HCT116 (cell line): ENCODE results near the gene TAMALIN. TPM values are rescaled to one million over a fixed set of nuclear protein-coding genes. Genes with fewer than 3 reads are reported as not detected.

Experiments
- ATAC-seq: fragments of 200-7000 bp; cut with Tn5 transposase; 2 replicates; pipeline ENCODE4 v1.9.1; 2020; ENCODE audit warnings: mild to moderate bottlenecking, moderate library complexity
- BruUV-seq: library from RNA; stranded (reverse); fragments of 400-500 nt; replicated peaks from 2 replicates; lab custom pipeline; 2021; lab: Mats Ljungman, UMichigan
- CTCF ChIA-PET: fragments of 300-600 bp; sonication (Branson Sonifier 250); formaldehyde crosslinking; loops from one replicate; lab custom pipeline; 2021; ENCODE audit warnings: antibody characterized with exemption; lab: Charles Lee
- POLR2A ChIA-PET: fragments of 300-600, 350-600 bp; sonication (Branson Sonifier 250); formaldehyde crosslinking; loops from one replicate; lab custom pipeline; 2021; ENCODE audit warnings: antibody characterized with exemption; lab: Charles Lee
- RAD21 ChIA-PET, 2 experiments: fragments of 300-600 bp; sonication (Branson Sonifier 250); formaldehyde crosslinking; loops; one replicate each; lab custom pipeline; 2023; ENCODE audit warnings: low total read pairs in 2 of 2; ENCODE audit not compliant: uncharacterized antibody in 2 of 2, unreplicated experiment in 2 of 2, low non-redundant PET in 1 of 2; lab: Charles Lee
- DNase-seq: peaks from one replicate; pipeline ENCODE4 v3.0.0-alpha.2; 2010; ENCODE audit warnings: low read depth, low spot score
- H2AFZ ChIP-seq: fragments of 200-600 bp; shearing (Covaris generic), sonication (generic); 2 replicates; pipeline ENCODE4 v1.6.1; 2017; ENCODE audit warnings: low read depth, mixed run types, mixed read lengths, antibody characterized with exemption, low read length; ENCODE audit not compliant: poor library complexity, severe bottlenecking
- H3K27ac ChIP-seq: 2 replicates; pipeline ENCODE4 v1.5.1; 2012; ENCODE audit warnings: low read depth, low read length
- H3K27me3 ChIP-seq: fragments of 200-600 bp; sonication (generic); 2 replicates; pipeline ENCODE4 v1.6.1; 2016; ENCODE audit warnings: mixed run types, low read length, mixed read lengths; ENCODE audit not compliant: insufficient read depth
- H3K36me3 ChIP-seq, 2 experiments: fragments of 200-500 bp in 1 of 2; fragments of 200-600 bp in 1 of 2; sonication (Bioruptor generic) in 1 of 2; sonication (generic) in 1 of 2; 2 replicates each; pipeline versions ENCODE4 v1.5.1 to v1.6.1; 2014 to 2016; ENCODE audit warnings: low read length in 2 of 2, inconsistent platforms in 1 of 2, mixed read lengths in 1 of 2, mixed run types in 1 of 2; ENCODE audit not compliant: insufficient read depth in 2 of 2, control insufficient read depth in 1 of 2
- H3K4me1 ChIP-seq, 2 experiments: fragments of 200-600 bp in 1 of 2; sonication (generic) in 1 of 2; 2 replicates each; pipeline versions ENCODE4 v1.5.1 to v1.6.1; 2012 to 2017; ENCODE audit warnings: low read length in 2 of 2, inconsistent platforms in 1 of 2, mild to moderate bottlenecking in 1 of 2, mixed read lengths in 1 of 2, mixed run types in 1 of 2, moderate library complexity in 1 of 2; ENCODE audit not compliant: insufficient read depth in 2 of 2, control insufficient read depth in 1 of 2
- H3K4me2 ChIP-seq: fragments of 200-600 bp; sonication (generic); 2 replicates; pipeline ENCODE4 v1.6.1; 2017; ENCODE audit warnings: mixed run types, low read length, mixed read lengths
- H3K4me3 ChIP-seq, 2 experiments: fragments of 200-600 bp in 1 of 2; sonication (generic) in 1 of 2; replicated peaks in 1 of 2; 2 replicates each; pipeline ENCODE4 v1.5.1; 2011 to 2016; ENCODE audit warnings: low read length in 2 of 2, control low read depth in 1 of 2, low read depth in 1 of 2, mild to moderate bottlenecking in 1 of 2, mixed read lengths in 1 of 2, mixed run types in 1 of 2
- H3K79me2 ChIP-seq: fragments of 200-600 bp; sonication (generic); 2 replicates; pipeline ENCODE4 v1.6.1; 2017; ENCODE audit warnings: mild to moderate bottlenecking, mixed run types, low read length, moderate library complexity, mixed read lengths; ENCODE audit not compliant: insufficient read depth
- H3K9ac ChIP-seq: fragments of 200-600 bp; sonication (generic); 2 replicates; pipeline ENCODE4 v1.6.1; 2016; ENCODE audit warnings: low read length, mixed read lengths
- H3K9me2 ChIP-seq: fragments of 200-600 bp; sonication (generic), shearing (Covaris generic); 2 replicates; pipeline ENCODE4 v1.6.1; 2017; ENCODE audit warnings: mixed run types, mild to moderate bottlenecking, moderate library complexity; ENCODE audit not compliant: insufficient read depth
- H3K9me3 ChIP-seq, 2 experiments: fragments of 200-500 bp in 1 of 2; fragments of 200-600 bp in 1 of 2; sonication (Bioruptor generic) in 1 of 2; sonication (generic) in 1 of 2; 2 replicates each; pipeline ENCODE4 v1.6.1; 2014 to 2017; ENCODE audit warnings: low read length in 2 of 2, mixed read lengths in 2 of 2, inconsistent platforms in 1 of 2, low read depth in 1 of 2, mild to moderate bottlenecking in 1 of 2, mixed run types in 1 of 2, moderate library complexity in 1 of 2; ENCODE audit not compliant: control insufficient read depth in 1 of 2, insufficient read depth in 1 of 2
- H4K20me1 ChIP-seq: fragments of 200-600 bp; sonication (generic), shearing (Covaris generic); 2 replicates; pipeline ENCODE4 v1.6.1; 2017; ENCODE audit warnings: mixed run types, mild to moderate bottlenecking, moderate library complexity; ENCODE audit not compliant: insufficient read depth
- CEBPB ChIP-seq: IDR thresholded peaks from 2 replicates; pipeline ENCODE4 v1.6.1; 2012; ENCODE audit warnings: low read depth
- EGR1 ChIP-seq: IDR thresholded peaks from 2 replicates; pipeline ENCODE4 v1.6.1; 2012; ENCODE audit warnings: low read depth
- EZH2 ChIP-seq: fragments of 200-600 bp; sonication (generic); IDR thresholded peaks from 2 replicates; pipeline ENCODE4 v1.6.1; 2017; ENCODE audit warnings: antibody characterized with exemption, mixed run types
- EZH2phosphoT487 ChIP-seq: fragments of 200-600 bp; IDR thresholded peaks from 2 replicates; pipeline ENCODE4 v1.6.1; 2018; ENCODE audit warnings: antibody characterized with exemption, borderline replicate concordance
- FOSL1 ChIP-seq: IDR thresholded peaks from 2 replicates; pipeline ENCODE4 v1.6.1; 2012; ENCODE audit warnings: low read depth
- POLR2A ChIP-seq: IDR thresholded peaks from 2 replicates; pipeline ENCODE4 v1.7.0; 2011; ENCODE audit warnings: borderline replicate concordance; ENCODE audit not compliant: insufficient read depth, insufficient read length; ENCODE audit errors: extremely low read depth
- POLR2AphosphoS5 ChIP-seq: IDR thresholded peaks from 2 replicates; pipeline ENCODE4 v1.6.1; 2011; ENCODE audit warnings: mild to moderate bottlenecking, low read depth, low read length, moderate library complexity
- RAD21 ChIP-seq: IDR thresholded peaks from 2 replicates; pipeline ENCODE4 v1.6.1; 2012; ENCODE audit warnings: low read depth, mild to moderate bottlenecking
- SIN3A ChIP-seq: IDR thresholded peaks from 2 replicates; pipeline ENCODE4 v1.6.1; 2012; ENCODE audit warnings: low read depth
- SP1 ChIP-seq: IDR thresholded peaks from 2 replicates; pipeline ENCODE4 v1.6.1; 2012; ENCODE audit warnings: low read depth
- SRF ChIP-seq: IDR thresholded peaks from 2 replicates; pipeline ENCODE4 v1.6.1; 2012; ENCODE audit warnings: low read depth
- TCF7L2 ChIP-seq: IDR thresholded peaks from 2 replicates; pipeline ENCODE4 v1.7.0; 2011; ENCODE audit warnings: borderline replicate concordance, inconsistent platforms; ENCODE audit not compliant: insufficient read depth, insufficient read length; ENCODE audit errors: extremely low read depth
- intact Hi-C: fragments of 100-400 bp; cut with micrococcal nuclease; formaldehyde crosslinking; loops from 2 replicates; pipeline ENCODE4 v1.10.0; 2022
- total RNA-seq: library from RNA; stranded (reverse); gene quantifications from one replicate; pipeline ENCODE4 v1.2.1, GENCODE V29; 2021; ENCODE audit not compliant: unreplicated experiment
- TF ChIP-seq, protein P1 (sequence below): IDR thresholded peaks from 2 replicates; pipeline ENCODE4 v1.6.1; 2011; ENCODE audit warnings: mild to moderate bottlenecking, low read length, moderate library complexity; ENCODE audit not compliant: insufficient replicate concordance; ENCODE audit errors: extremely low read depth
- TF ChIP-seq, protein P2 (sequence below), 3 experiments: fragments of 200-600 bp in 1 of 3; sonication (generic) in 1 of 3; IDR thresholded peaks in 2 of 3; conservative IDR thresholded peaks in 1 of 3; 2 replicates each; pipeline ENCODE4 v1.5.1; 2012 to 2017; ENCODE audit warnings: low read depth in 2 of 3, low read length in 2 of 3, antibody characterized with exemption in 1 of 3, borderline replicate concordance in 1 of 3, control low read depth in 1 of 3, mild to moderate bottlenecking in 1 of 3, mixed read lengths in 1 of 3, mixed run types in 1 of 3, moderate library complexity in 1 of 3; ENCODE audit not compliant: insufficient read depth in 1 of 3
- TF ChIP-seq, protein P3 (sequence below): IDR thresholded peaks from 2 replicates; pipeline ENCODE4 v1.6.1; 2012; ENCODE audit warnings: low read depth
- TF ChIP-seq, protein P4 (sequence below): IDR thresholded peaks from 2 replicates; pipeline ENCODE4 v1.6.1; 2012

The TAMALIN gene
- total RNA-seq, 1 experiment from 2014 or later, result 1.1 TPM

DNA sequence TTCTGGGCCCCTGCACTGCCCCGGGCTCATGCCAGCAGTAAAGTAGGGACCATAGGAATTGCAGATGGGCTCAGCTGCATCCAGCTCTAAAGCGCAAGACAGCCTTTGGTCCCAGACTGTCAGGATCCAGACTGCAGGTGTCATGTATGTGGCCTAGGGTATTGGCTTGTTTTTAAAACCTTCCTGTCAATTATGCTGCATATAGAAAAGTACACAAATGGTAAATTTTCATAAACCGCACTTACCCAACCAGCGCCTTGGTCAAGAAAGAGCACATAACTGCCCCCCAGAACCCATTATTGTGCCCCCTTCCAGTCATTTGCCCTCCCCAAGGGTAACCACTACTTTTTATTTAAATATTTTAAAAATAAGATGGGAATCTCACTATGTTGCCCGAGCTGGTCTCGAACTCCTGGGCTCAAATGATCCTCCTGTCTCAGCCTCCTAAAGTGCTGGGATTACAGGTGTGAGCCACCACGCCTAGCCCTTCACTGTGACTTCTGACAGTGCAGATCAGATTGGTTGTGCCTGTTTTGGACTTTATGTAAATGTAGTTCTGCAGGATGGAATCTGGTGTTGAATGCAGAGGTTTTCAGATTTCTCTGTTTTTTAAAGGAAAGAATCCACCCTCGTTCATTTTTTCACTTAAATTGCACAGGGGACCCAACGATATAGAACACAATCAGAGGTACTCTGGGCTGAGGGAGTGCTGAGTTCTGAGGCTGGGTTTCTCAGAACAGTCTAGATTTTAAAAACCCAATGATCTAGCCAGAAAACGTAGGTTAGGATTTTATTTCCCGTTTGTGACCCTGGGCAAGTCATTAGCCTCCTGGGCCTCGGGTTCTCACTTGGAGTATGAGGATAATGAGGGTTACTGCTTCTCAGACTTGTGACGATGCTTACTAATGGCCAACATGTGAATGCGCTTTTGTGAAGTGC, 51.2 kb downstream of the TAMALIN start:
- ATAC-seq, result no peak
- no peak overlapping the region for H3K27ac ChIP-seq
- CTCF ChIA-PET, result no interaction called here
- H4K20me1 ChIP-seq, result no peaks in the 10 kb centered on the region
- RAD21 ChIA-PET, result no interaction called here
- H3K9me3 ChIP-seq, result no peaks in the 10 kb centered on the region
- peaks cover 3 to 8% of the 10 kb centered on the region in 2 experiments; a peak in 2 of 4 replicates for H3K36me3 ChIP-seq
- no peak overlapping the region for H3K4me3 ChIP-seq
- no peak overlapping the region for H3K4me2 ChIP-seq
- H3K79me2 ChIP-seq, result peaks cover 15% of the 10 kb centered on the region; the same call in 1 of the 2 replicates
- no peak overlapping the region for H3K9ac ChIP-seq
- POLR2A ChIA-PET, result no interaction called here
- BruUV-seq, result no TSS peak
- no peak overlapping the region for H2AFZ ChIP-seq
- H3K4me1 ChIP-seq, result peaks cover 0 to 2% of the 10 kb centered on the region in 2 experiments; a peak in 1 of 4 replicates
- TF ChIP-seq POLR2A (no peak), SP1 (no peak), TCF7L2 (no peak), CEBPB (no peak), RAD21 (no peak), FOSL1 (no peak), EZH2 (no peak), EGR1 (no peak), SRF (no peak), SIN3A (no peak), EZH2phosphoT487 (no peak), POLR2AphosphoS5 (no peak)
- TF ChIP-seq, protein P1, sequence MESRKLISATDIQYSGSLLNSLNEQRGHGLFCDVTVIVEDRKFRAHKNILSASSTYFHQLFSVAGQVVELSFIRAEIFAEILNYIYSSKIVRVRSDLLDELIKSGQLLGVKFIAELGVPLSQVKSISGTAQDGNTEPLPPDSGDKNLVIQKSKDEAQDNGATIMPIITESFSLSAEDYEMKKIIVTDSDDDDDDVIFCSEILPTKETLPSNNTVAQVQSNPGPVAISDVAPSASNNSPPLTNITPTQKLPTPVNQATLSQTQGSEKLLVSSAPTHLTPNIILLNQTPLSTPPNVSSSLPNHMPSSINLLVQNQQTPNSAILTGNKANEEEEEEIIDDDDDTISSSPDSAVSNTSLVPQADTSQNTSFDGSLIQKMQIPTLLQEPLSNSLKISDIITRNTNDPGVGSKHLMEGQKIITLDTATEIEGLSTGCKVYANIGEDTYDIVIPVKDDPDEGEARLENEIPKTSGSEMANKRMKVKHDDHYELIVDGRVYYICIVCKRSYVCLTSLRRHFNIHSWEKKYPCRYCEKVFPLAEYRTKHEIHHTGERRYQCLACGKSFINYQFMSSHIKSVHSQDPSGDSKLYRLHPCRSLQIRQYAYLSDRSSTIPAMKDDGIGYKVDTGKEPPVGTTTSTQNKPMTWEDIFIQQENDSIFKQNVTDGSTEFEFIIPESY, result no peak
- TF ChIP-seq, protein P2, sequence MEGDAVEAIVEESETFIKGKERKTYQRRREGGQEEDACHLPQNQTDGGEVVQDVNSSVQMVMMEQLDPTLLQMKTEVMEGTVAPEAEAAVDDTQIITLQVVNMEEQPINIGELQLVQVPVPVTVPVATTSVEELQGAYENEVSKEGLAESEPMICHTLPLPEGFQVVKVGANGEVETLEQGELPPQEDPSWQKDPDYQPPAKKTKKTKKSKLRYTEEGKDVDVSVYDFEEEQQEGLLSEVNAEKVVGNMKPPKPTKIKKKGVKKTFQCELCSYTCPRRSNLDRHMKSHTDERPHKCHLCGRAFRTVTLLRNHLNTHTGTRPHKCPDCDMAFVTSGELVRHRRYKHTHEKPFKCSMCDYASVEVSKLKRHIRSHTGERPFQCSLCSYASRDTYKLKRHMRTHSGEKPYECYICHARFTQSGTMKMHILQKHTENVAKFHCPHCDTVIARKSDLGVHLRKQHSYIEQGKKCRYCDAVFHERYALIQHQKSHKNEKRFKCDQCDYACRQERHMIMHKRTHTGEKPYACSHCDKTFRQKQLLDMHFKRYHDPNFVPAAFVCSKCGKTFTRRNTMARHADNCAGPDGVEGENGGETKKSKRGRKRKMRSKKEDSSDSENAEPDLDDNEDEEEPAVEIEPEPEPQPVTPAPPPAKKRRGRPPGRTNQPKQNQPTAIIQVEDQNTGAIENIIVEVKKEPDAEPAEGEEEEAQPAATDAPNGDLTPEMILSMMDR (IDR thresholded peaks at IDR 0.05 in 2 of 3, conservative IDR thresholded peaks at IDR 0.05 in 1 of 3; ENCODE audit: borderline replicate concordance in 1 of 3, insufficient read depth in 1 of 3, low read depth in 2 of 3, low read length in 2 of 3), result no peak
- TF ChIP-seq, protein P3, sequence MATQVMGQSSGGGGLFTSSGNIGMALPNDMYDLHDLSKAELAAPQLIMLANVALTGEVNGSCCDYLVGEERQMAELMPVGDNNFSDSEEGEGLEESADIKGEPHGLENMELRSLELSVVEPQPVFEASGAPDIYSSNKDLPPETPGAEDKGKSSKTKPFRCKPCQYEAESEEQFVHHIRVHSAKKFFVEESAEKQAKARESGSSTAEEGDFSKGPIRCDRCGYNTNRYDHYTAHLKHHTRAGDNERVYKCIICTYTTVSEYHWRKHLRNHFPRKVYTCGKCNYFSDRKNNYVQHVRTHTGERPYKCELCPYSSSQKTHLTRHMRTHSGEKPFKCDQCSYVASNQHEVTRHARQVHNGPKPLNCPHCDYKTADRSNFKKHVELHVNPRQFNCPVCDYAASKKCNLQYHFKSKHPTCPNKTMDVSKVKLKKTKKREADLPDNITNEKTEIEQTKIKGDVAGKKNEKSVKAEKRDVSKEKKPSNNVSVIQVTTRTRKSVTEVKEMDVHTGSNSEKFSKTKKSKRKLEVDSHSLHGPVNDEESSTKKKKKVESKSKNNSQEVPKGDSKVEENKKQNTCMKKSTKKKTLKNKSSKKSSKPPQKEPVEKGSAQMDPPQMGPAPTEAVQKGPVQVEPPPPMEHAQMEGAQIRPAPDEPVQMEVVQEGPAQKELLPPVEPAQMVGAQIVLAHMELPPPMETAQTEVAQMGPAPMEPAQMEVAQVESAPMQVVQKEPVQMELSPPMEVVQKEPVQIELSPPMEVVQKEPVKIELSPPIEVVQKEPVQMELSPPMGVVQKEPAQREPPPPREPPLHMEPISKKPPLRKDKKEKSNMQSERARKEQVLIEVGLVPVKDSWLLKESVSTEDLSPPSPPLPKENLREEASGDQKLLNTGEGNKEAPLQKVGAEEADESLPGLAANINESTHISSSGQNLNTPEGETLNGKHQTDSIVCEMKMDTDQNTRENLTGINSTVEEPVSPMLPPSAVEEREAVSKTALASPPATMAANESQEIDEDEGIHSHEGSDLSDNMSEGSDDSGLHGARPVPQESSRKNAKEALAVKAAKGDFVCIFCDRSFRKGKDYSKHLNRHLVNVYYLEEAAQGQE, result no peak
- TF ChIP-seq, protein P4, sequence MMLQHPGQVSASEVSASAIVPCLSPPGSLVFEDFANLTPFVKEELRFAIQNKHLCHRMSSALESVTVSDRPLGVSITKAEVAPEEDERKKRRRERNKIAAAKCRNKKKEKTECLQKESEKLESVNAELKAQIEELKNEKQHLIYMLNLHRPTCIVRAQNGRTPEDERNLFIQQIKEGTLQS, result no peak
- intact Hi-C loops, result no loop called here
- H3K9me2 ChIP-seq, result no peaks in the 10 kb centered on the region
- no peaks in the 10 kb centered on the region for H3K27me3 ChIP-seq
- DNase-seq, result no peak
